ENCODE measurements around the gene GRIN3B.

- no peak for TF ChIP-seq CTCF (IDR thresholded peaks at IDR 0.05)
- TF ChIP-seq POLR2A (IDR thresholded peaks at IDR 0.05) = no peak
These were observed 7.6 kb upstream of the GRIN3B start for GRCh38 chr19:992670-993055.
